ENCODE measurements around the gene AFG3L2. TPM values are rescaled to one million over a fixed set of nuclear protein-coding genes. Genes with fewer than 3 reads are reported as not detected.

AFG3L2 gene
- total and polyA plus RNA-seq, 12 donors, result 15.6 to 89.8 (median 47.4) TPM

DNA sequence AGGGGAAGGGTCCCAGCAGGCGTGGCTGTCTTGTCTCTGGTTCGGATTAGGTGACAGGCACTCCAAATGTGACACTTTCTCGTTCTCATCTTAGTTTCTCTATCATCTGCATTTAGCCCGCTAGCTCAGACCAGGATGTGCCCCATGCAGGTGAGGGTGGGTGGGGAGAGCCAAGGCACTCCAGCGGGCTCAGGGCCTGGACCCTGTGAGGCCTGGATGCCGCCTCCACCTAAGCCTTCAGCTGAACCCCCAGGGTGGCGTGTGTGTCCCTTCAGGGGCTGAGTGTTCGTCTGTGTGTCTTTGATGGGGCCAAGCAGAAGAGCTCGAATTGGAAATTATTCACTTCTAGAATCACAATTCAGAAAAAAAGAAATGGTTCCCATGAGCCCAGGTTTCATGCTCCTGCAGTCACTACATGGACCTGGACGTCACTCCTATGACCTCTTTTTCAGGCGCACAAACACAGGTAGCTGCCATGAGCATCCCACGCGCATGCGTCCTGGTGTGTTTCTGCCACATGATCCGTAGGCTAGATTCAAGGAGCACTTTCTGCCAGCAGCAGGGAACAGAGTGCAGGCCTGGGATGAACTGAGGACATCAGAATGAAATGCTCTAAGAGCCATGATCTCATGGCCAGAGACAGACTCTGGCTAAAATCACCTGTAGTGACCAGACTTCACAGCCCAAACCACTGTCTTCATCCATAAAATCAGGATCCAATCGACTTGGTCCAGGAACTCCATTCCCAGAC, 97.1 kb downstream of the AFG3L2 start:
- Histone ChIP-seq H3K4me1 (replicated peaks in 1 of 2) (peaks cover 0 to 6% of the 10 kb centered on the region in 2 donors), H3K27me3 (peaks cover 7% of the 10 kb centered on the region), H3K9me3 (replicated peaks in 1 of 3) (no peaks in the 10 kb centered on the region), H3K27ac (peak overlapping the region in 4 of 5 donors; percentile 31 to 88 (median 76)), H3K36me3 (replicated peaks in 1 of 2) (no peaks in the 10 kb centered on the region), H3K4me3 (no peak overlapping the region)
- no peak for DNase-seq
- WGBS, 4 donors, result 82 to 89% (median 86%) methylated on average over 13 to 16 of the region's 16 CpGs
- intact Hi-C loops (cut with DNase I), result no loop called here
- TF ChIP-seq, protein P1, sequence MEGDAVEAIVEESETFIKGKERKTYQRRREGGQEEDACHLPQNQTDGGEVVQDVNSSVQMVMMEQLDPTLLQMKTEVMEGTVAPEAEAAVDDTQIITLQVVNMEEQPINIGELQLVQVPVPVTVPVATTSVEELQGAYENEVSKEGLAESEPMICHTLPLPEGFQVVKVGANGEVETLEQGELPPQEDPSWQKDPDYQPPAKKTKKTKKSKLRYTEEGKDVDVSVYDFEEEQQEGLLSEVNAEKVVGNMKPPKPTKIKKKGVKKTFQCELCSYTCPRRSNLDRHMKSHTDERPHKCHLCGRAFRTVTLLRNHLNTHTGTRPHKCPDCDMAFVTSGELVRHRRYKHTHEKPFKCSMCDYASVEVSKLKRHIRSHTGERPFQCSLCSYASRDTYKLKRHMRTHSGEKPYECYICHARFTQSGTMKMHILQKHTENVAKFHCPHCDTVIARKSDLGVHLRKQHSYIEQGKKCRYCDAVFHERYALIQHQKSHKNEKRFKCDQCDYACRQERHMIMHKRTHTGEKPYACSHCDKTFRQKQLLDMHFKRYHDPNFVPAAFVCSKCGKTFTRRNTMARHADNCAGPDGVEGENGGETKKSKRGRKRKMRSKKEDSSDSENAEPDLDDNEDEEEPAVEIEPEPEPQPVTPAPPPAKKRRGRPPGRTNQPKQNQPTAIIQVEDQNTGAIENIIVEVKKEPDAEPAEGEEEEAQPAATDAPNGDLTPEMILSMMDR (IDR thresholded peaks at IDR 0.05), result no peak
- TF ChIP-seq POLR2A (IDR thresholded peaks at IDR 0.05), result no peak

Small RNA genes within 50 kb of the gene (small RNA-seq; reads per million reads assigned to genes)
- gene RNU6-170P, result 0 reads per million in 2 donors
- gene RNU7-129P, result 0 reads per million in 2 donors

Other genes starting within 250 kb of the AFG3L2 start
- gene CIDEA, start 122.9 kb downstream of the AFG3L2 start, total RNA-seq, result 1 to 10 TPM in 3 of 9 donors, under 1 TPM in 4, not detected in 2; 0.11 to 1.2 (median 0.84) TPM
- 10 to 100 TPM in 1 of 3 donors, under 1 TPM in 2; 0.33 to 18.5 (median 0.80) TPM for gene CIDEA, start 122.9 kb downstream of the AFG3L2 start, polyA plus RNA-seq
- 10 to 100 TPM; 15.7 to 90.8 (median 37.4) TPM for gene TUBB6, start 69.0 kb downstream of the AFG3L2 start, total RNA-seq
- 10 to 100 TPM; 26.6 to 82.9 (median 46.5) TPM for gene TUBB6, start 69.0 kb downstream of the AFG3L2 start, polyA plus RNA-seq
- gene PRELID3A, start 30.7 kb upstream of the AFG3L2 start, total RNA-seq, result 1 to 10 TPM; 1.8 to 8.0 (median 2.9) TPM
- gene PRELID3A, start 30.7 kb upstream of the AFG3L2 start, polyA plus RNA-seq, result 1 to 10 TPM; 2.8 to 5.5 (median 3.1) TPM

All from adrenal gland (tissue), 12 donors.